ENCODE data around the gene DTYMK.
"Not testable (repeated sequence)": the region's sequence is repeated elsewhere in the genome, so short reads cannot be mapped to it uniquely, and the experiment has no call there.

Gene DTYMK, protein sequence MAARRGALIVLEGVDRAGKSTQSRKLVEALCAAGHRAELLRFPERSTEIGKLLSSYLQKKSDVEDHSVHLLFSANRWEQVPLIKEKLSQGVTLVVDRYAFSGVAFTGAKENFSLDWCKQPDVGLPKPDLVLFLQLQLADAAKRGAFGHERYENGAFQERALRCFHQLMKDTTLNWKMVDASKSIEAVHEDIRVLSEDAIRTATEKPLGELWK

DNA sequence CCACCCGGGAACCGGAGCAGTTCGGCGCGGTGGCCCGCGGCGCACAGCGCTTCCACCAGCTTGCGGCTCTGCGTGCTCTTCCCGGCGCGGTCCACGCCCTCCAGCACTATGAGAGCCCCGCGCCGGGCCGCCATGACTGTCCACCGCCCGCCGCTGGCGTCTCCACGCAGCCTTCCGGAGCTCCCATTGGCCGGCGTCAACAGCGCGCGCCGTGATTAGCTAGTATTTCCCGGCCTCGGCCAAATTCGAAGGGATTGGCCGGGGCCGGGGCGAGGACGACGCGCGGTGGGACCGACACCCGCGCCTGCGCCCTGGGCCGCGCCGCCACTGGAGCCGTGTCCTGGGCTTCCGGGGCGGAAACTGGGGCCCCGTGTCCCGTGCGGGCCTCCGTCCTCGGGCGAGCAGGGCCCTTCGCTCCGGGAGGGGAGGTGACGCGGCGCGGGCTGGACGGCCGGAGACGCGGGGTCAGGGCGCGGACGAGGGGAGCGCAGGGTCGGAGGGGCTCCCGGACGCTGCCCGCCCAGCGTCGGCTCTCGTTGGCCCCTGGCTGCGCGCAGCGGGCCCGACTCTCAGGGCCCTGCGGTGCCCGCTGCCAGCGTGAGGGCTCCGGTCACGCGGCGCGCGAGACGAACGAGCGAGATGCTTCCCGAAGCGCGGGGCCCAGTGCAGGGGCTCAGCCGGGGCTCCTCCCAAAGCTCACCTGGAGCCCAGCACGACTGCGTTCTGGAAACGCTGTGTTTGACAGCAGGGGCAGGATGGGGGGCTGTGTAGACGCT is at the start of gene DTYMK:
DTYMK (minus strand) TSS at position 166 of the 776 bp plus-strand sequence; CDS start at position 134, 32 bp downstream.
- DNase-seq: peak; percentile 78

DNA sequence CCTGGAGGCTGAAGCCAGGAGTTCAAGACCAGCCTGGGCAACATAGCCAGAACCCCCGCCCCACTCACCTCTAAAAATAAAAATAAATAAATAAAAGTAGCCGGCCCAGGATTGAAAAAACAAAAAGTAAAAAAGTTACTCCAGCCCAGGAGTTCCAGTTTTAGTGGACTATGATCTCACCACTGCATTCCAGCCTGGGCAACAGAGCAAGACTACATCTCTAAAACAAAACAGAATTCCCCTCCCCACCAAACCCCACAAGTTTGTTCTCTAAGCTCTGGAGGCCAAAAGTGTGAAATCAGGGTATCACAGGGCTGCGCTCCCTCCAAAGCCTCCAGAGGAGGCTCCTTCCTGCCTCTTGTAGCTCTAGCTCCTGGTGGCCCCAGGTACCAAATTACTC is 49.5 kb upstream of the DTYMK start:
- no peak for DNase-seq

DNA sequence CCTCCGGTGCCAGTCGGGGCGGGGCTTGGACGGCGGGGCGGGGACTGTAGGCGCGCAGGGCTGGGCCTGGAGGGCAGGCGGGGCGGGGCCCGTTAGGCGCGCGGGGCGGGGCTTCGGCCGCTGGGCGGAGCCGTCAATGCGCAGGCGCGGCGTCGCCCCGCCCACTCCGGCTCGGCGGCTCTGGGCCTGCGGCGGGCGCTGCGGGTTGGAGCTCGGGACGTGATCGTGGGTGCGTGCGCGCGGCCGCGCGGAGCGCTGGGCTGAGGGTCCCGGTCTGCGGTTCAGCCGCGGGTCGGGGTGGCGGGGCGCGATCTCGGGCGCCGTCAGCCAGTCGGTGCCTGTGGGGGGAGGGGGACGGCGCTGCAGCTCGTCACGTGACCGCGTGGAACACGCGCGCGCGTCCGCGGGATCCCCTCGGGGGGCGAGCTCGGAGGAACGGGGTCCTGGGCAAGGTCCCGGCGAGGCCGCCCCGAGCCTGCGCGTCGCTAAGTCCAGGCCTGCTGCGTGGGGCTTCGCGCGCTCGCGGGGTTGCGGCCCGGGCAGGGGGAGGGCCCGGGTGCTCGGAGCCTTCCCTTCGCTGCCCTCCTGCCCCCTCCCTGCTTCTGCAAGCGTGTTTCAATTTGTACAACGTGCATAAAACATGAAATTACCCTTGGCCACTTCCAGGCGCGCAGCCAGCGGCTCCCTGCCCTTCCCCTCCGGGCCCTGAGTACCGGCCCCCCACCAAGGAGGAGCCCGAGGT is 48.0 kb upstream of the DTYMK start, which contains the start of gene D2HGDH:
D2HGDH (plus strand) TSS at position 164 of the 742 bp plus-strand sequence. CDS start 595 bp downstream, outside the sequence.
- peak; percentile 12 for DNase-seq

DNA sequence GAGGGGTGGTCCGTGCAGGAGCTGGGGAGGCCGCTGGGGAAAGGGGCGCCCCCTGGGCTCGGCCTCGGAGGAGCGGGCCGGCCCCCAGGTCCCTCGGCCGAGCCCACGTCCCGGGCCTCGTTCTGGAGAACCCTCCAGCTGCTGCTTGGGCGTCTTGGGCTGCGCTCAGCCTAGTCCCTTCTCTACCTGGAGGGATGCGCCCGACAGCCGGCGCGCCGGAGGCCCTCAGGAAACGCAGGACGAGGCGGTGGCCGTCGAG is 47.5 kb upstream of the DTYMK start:
- no peak for DNase-seq

DNA sequence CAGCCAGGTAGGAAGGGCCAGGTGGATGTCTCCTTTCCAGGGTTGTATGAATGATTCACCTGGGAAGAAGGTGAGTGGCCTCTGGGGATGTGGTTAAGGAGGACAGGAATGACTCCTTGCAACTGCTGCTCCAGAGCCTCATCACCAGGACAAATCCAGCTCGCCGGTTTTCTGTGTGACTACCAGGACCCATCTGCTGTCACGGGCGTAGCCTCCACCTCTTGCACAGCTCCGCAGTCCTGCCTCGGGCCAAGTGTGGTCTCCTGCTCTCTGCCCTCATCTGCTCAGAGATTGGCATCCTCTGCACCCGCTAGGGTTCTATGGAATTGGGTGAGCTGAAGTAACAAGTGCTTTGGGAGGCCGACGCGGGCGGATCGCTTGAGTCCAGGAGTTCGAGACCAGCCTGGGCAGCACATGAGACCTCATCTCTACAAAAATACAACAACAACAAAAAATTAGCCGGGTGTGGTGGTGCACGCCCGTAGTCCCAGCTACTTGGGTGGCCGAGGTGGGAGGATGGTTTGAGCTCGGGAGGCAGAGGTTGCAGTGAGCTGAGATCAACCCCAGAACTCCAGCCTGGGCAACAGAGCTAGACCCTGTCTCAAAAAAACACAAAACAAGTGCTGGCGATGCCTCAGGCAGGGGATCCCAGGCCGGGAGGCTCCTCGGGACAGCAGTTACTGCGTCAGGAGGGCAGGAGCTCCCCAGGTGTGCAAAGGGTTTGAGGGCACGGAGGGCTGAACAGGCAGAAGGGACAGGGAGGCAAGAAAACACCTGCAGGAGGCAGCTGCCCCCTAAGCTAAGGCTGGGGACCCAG is 47.0 kb upstream of the DTYMK start:
- no peak for DNase-seq

DNA sequence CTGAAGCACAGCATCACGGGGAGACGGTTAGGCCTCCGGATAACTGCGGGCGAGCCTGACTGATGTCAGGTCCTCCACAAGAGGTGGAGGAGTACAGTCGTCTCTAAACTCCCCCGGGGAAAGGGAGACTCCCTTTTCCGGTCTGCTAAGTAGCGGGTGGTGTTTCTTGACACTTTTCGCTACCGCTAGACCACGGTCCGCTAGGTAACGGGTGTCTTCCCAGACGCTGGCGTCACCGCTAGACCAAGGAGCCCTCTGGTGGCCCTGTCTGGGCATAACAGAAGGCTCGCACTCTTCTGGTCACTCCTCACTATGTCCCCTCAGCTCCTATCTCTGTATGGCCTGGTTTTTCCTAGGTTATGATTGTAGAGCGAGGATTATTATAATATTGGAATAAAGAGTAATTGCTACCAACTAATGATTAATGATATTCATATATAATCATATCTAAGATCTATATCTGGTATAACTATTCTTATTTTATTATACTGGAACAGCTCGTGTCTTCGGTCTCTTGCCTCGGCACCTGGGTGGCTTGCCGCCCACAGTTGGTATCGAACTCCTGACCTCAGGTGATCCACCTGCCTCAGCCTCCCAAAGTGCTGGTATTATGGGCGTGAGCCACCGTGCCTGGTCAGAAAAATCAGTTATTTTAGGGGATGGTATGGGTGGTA is 46.0 kb upstream of the DTYMK start:
- not testable (repeated sequence) for DNase-seq

DNA sequence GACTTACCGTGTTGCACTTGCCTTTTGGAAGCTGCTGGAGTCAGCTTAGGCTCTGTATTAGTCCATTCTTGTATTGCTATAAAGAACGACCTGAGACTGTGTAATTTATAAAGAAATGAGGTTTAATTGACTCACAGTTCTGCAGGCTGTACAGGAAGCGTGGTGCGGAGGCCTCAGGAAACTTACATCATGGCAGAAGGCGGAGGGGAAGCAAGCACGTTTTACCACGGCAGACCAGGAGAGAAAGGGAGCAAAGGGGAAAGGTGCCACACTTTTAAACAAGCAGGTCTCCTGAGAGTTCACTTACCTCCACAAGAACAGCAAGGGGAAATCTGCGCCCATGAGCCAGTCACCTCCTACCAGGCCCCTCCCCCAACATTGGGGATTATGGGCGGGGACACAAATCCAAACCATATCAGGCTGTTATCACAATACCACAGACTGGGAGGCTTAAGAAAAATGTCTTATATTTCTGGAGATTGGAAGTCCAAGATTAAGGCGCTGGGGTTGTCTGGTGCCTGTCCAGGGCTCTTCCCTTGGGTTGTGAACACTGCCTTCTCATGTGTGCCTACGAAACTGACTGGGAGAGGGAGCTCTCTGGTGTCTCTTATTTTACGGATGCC is 44.2 kb upstream of the DTYMK start:
- DNase-seq: no peak

DNA sequence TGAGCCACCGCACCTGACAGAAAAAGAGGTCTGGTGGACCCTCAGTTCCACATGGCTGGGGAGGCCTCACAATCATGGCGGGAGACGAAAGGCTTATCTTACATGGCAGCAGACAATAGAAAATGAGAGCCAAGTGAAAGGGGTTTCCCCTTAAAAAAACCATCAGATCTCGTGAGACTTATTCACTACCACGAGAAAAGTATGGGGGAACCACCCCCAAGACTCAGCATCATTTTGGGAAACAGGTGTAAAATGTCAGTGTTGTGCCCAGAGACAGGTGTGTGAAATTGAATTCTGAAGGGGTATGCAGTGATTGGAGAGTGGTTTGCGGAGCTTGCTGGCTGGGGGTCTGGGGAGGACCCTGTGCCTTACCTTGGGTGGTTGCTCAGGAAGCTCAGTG is 43.3 kb upstream of the DTYMK start:
- no peak for DNase-seq

DNA sequence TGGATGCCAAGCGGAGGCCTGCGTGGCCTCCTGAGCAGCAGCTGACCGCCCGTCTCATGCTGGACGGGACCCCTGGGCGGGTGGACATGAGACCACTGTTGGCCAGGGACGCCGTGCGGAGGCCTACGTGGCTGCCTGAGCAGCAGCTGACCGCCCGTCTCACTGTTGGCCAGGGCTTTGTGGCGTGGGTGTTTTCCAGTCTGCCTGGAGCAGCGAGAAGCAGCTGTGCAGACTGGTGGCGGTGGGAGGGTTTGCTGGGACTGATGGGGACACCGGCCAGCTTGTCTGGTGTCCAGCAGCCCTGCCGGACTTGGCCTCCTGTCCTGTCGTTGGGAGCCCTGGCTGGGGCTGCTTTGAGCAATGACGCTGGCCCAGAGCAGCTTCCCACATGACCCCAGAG is 42.0 kb upstream of the DTYMK start:
- DNase-seq: no peak

DNA sequence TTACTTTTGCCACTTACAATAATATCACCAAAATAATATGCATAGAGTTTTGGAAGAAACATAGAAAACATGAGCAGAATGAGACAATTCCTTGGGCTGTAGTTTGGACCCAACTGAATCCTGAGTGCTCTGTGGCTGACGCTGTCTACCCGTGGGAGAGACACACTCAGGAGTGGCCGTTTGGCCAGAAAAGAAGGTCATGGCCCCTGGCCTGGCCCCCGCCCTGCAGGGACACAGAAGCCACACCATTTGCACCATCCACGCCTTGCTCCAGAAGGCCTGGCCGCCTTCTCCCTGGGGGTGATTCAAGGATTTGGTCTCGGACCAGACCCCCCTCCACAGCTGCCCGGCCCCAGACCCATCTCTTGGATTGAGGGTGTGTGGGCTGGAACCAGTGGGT is 41.4 kb upstream of the DTYMK start:
- no peak for DNase-seq

DNA sequence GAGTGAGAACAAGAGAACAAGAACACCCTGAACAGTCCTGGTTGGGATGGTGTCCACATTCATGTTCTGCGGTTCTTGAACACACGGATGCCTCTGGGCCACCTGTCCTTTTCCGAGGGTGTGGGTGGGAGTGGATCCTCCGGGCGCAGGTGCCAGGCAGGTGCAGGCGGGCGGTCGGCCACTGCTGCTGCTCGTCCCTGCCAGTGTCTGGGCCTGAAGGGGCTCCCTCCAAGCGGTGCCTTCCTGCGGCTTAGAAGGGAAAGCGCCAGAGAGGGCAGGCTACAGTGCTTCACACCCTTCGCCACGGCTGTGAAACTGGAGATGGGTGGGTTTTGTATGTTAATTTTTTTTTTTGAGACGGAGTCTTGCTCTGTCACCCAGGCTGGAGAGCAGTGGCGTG is 39.8 kb upstream of the DTYMK start:
- no peak for DNase-seq

DNA sequence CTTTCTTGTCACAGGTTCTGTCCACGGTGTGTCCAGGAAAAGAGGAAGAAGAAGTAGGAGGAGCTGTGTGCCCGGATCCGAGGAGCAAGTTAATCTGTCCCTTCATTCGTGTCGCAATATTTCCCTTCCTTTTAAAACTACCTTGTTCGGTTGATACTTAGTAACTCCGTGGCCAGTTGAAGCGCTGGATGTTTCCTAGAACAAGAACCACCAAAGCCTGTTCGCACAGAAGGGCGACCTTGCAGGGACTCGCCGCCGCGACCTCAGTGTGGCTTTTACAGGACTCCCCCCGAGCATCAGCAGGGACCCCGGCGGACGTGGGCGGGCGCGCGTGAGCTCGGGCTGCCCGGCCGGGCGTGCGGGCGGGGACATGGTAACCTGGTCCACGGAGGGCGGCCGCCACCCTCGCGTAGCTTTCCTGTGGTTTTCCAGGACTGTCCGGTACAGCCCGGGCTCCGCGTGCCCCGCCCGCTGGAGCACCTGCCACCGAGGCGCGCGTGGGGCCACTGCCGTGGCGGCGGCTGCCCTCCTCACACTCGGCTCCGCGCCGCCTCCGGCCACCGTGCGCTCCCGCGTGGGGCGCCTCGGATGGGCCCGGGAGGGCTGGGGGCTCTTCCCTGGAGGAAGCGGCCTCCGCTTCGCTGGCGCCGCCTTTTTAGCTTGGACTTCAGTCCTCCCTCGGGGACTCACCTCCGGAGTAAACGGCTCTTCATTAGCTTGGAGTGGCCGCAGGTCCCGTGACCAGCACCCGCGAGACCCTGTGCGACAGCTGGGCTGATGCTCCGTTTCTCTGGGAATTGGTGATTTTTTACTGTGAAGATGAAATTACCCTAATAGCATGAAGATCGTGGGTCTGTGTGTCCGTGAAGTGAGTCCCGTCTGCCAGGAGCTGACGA is 38.6 kb upstream of the DTYMK start:
- no peak for DNase-seq

DNA sequence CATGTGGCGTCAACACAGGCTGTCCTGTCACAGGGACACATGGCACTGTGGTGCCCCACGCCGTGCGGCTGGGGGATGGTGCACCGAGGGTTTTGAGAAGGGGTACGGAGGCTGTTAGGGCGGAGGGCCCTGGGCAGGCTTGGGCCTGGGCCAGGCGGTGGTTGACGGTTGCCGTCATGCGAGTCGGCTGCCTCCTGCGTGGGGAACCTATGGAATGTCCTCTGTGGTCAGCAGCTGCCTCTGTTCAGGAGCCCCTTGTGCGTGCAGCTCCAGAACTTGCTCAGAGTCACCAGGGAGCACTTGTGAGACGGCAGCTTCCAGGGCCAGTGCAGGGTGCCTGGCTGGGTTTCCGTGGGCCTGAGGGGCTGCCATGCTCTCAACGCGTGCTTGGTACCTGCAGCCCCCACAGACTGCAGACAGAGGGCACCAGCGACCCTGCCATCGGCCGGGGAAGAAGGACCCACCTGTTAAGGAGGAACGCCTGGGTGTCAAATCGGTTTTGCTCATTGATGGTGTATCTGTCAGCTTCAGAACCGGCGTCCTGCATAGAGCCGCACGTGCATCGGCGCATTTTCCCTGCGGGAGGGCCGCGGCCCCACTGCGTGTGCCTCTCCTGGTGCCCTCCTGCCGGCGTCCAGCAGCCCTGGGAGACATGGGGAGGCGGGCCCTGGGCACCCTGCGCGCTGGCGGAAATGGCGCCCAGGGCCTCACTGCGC is 37.8 kb upstream of the DTYMK start:
- no peak for DNase-seq

DNA sequence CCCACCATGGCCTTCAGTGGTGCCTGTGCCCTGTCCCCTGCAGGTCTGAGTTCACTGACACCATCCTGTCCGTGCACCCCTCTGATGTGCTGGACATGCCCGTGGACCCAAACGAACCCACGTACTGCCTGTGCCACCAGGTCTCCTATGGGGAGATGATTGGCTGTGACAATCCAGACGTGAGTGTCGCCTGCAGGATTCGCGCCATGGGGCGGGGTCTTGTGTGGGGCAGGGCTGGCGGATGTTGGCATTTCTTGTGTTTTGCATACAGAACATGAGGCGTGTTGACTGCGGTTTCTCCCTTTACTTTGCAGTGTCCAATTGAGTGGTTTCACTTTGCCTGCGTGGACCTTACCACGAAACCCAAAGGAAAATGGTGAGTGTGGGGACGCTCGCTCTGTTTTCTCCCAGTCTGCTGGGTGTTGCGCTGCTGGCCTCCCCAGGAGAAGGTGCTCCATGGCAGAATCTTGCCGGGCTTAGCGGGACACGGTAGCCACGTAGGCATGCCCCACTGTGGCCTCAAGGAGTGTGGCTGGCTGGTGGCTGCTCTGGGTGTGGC is 36.4 kb upstream of the DTYMK start:
- no peak for DNase-seq

DNA sequence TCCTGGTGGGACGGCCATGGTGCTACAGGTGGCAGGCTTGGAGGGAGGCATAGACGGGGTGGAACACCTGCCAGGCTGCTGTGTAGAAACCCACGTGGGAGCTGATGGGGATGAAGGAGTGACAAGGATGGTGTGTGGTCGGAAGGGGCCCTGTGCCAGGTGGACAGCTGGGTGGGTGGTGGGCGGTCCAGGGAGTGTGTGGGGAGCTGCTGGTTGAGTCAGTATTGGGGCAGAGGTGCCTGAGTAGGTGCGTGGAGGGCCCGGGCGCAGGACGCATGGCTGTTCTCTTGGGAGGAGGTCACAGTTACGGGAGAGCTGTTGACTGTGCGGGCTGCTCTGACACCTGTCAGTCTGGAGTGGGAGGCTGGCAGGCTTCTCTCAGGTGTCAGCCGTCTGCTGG is 35.2 kb upstream of the DTYMK start:
- DNase-seq: no peak

DNA sequence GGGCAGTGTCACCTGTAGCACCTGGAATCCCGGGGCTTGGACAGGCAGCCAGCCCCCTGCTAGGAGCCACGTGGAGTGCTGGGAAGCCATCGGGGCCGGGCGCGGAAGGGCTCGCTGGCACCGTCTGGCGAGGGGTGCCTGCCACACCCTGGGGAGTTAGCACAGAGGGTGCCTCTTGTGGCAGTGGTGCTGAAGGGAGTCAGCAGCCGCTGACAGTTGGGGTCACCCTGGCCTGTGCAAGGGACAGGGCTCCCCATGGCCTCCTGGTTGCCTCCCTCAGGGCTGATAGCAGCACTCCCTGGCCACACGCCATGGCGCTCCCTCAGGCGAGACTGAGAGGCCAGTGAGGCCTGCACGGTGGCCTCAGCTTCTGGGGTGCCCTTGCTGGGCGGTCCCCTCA is 33.9 kb upstream of the DTYMK start:
- DNase-seq: no peak

DNA sequence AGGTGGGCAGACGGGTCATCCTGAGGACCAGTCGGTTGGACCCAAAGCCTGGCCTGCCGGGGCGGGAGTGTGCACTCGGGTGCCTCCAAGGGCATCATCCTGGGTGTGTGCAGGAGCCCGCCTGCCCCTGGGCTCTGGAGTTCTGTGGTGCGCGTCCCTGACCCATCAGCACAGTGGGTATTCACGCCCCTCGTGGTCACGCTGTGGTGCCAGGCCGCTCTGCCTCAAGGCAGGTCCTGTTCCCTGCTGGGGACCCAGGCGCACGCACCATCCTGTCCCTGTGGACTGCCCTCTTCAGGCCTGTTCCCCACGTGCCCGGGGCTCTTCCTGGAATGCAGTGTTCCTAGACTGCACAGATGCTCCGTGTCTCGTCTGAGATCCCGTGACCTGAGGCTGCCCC is 33.5 kb upstream of the DTYMK start:
- DNase-seq: no peak

DNA sequence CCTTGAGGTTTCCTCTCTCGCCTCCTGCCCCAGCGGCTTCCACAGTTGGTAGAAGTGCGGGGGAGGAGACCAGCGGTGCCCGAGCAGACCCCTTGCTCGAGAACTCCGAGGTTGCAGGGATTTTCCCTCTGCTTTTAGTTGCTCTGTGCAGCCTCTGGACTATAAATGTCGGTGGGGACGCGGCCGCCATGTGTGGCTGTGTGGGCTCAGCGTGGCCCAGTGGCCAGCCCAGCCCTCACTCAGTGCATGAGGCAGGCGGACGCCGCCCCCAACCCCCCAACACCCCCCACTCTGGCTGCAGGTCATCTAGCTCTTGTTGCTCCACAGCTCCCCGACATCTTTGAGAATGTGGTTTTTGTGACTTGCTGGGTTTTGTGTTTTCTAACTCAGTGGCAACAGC is 32.5 kb upstream of the DTYMK start:
- no peak for DNase-seq

DNA sequence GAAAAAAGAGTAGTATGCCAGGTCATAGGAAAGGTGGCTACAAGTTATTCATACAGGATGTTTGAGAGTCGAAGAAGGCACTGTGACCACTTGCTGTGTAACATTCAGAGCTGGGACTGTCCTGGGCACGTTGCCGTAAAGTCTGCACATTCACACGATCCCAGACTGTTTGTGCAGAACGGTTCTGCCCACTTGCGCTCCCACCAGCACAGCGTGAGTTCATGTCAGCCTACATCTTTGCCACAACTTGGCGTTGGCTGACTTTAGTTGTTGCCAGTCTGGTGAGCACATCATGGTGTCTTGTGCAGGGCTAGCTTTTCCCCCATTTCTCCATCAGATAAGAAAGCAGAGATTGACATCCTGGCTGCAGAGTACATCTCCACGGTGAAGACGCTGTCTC is 22.3 kb upstream of the DTYMK start:
- no peak for DNase-seq

DNA sequence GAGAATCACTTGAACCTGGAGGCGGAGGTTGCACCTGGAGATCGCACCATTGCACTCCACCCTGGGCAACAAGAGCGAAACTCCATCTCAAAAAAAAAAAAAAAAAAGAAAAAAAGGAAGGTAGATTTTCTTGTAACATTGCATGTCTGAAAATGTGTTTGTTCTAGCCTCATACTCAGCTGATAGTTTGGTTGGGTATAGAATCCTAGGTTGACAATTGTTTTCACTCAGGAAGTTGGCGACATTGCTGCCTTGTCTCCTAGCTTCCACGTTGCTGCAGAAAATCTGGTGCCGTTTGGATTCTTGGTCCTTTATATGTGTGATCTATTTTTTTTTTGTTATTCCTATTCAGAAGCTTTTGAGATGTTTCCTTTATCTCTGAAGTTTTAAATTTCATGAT is 19.9 kb upstream of the DTYMK start:
- DNase-seq: no peak

Data from NCI-H1417 treated with DMSO at 0.1 percent for 48 hours (cell line).